DMS114 treated with DMSO at 0.1 percent for 48 hours (cell line): ENCODE data around the gene AP3B1.

Source experiments
- DNase-seq: peaks from one replicate; lab custom pipeline; 2025; ENCODE audit not compliant: unreplicated experiment; lab: John Stamatoyannopoulos, UW

AP3B1 gene

GRCh38 chr5:78289911-78290310 is 4.6 kb downstream of the AP3B1 start:
- DNase-seq: no peak

- no peak for DNase-seq
These were observed 6.3 kb downstream of the AP3B1 start for GRCh38 chr5:78288246-78288645.

GRCh38 chr5:78287833-78288232 is 6.7 kb downstream of the AP3B1 start:
- DNase-seq: no peak

DNA sequence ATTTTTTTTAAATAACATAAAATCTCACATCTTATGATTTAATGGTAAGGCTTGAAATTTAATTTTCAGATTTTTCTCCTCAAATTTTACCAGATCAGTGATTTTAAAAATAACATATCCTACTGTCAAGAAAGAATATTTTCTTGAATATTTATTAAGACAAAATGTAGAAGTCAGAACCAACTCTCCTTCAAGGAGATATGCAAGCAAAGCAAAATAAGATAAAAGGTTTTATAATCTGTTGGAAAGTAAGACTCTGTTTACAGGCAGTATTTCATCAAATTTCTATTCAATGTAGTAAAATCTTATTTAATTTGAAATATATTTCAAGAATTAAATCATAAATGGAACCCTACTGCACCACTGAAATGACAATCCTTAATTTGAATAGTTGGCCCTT is 7.3 kb downstream of the AP3B1 start:
- DNase-seq: no peak

DNA sequence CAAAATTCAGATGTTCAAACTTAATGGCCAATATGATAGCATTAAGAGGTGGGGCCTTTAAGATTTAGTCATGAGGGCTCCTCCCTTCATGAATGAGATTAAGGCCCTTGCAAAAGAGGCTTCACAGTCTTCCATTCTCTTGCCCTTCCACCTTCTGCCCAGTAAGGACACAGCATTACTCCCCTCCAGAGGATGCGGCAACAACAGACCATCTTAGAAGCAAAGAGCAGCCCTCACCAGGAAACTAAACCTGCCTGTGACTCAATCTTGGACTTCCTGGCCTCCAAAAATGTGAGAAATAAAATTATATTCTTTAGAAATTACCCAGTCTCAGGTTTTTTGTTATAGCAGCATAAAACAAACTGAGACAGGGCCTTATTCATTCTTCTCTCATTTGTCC is 8.2 kb downstream of the AP3B1 start:
- DNase-seq: no peak

GRCh38 chr5:78283802-78284201 is 10.7 kb downstream of the AP3B1 start:
- no peak for DNase-seq

GRCh38 chr5:78283105-78283504 is 11.4 kb downstream of the AP3B1 start:
- no peak for DNase-seq

- no peak for DNase-seq
These were observed 14.2 kb downstream of the AP3B1 start for GRCh38 chr5:78280261-78280660.

- no peak for DNase-seq
These were observed 15.3 kb downstream of the AP3B1 start for GRCh38 chr5:78279194-78279593.

DNA sequence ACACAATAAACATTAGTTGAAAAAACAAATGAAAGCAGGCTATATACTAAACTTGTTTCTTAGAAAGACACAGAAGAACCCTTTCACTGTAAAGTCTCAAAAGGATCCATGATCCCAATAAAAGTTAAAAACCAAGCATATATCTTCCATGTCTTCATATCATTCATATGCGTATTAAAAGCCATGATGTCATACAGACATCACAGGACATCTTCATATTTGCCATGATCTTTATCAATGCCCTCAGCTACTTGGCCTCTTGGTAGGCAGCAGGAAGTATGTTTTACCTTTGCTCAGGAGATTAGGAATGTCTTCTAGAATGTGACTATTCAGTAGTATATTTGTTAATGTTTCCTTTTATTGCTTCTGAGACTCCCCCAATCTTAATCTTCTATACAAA is 16.8 kb downstream of the AP3B1 start:
- DNase-seq: no peak

DNA sequence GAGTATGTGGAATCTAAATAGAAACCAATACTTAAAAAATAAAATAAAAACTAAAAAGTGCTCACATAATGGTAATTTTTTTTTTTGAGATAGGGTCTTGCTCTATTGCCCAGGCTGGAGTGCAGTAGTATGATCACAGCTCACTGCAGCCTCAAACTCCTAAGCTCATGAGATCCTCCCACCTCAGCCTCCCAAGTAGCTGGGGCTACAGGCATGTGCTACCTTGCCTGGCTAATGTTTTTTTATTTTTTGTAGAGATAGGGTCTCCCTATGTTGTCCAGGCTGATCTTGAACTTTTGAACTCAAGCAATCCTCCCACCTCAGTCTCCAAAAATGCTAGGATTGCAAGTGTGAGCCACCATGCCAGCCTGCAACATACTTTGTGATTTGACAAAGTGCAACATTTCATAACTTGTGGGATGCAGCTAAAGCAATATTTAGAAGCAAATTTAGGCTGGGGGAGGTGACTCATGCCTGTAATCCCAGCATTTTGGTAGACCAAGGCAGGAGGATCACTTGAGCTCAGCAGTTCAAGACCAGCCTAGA is 18.4 kb downstream of the AP3B1 start:
- no peak for DNase-seq

DNA sequence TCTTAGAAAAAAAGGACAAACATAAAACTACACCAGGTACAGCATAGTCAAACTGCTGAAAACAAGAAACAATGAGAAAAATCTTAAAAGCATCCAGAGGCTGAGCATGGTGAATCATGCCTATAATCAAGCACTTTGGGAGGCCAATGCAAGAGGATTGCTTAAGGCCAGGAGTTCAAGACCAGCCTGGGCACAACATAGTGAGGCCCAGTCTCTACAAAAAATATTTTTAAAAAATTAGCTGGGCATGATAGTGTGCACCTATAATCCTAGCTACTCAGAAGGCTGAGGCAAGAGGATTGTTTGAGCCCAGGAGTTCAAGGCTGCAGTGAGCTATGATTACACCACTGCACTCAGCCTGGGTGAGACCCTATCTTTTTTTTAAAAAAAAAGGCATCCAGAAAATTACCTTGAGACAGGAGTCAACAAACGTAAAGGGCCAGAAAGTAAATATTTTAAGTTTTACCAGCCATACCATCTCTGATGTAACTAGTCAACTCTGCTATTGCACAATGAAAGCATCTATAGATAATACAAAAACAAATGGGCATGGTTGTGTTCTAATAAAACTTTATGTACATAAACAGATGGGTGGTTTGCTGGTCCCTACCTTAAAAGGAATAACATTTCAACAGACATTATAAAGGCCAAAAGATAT is 19.8 kb downstream of the AP3B1 start:
- DNase-seq: no peak

DNA sequence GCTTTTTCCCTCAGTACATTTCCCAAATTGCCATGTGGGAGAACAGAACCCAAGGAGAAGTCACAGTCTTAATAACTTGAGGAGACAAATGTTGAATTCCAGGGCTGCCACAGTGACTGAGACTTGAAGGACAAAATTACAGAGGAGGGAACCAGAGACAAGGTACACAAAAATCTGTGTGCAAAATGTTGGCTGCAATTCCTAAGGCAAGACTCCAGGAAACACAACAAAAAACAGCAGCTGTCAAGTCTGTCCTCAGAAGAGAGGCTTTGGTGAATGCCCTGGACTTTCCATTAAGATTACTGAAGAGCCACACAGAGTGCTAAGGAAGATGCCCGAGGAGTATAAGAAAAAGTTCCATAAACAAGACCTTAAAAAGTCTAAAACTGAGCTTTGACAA is 21.1 kb downstream of the AP3B1 start:
- DNase-seq: no peak

DNA sequence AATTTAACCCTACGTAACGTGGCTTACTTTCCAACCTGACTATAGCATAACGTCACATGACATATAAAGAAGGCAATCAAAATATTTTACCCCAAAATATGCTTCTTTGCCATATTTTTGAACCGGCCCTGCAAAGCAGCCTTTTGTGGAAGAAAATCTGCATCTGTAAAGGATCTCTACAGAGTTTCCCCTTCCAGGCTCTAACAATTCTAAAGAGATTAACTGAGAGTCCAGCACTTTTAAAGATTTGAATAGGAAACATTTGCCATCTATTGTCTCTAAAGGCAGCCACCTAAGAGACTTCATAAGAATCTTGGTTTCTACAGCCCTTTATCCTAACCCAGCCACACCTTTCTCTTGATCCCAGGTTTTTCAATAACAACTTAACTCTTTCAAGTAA is 22.7 kb downstream of the AP3B1 start:
- DNase-seq: no peak

DNA sequence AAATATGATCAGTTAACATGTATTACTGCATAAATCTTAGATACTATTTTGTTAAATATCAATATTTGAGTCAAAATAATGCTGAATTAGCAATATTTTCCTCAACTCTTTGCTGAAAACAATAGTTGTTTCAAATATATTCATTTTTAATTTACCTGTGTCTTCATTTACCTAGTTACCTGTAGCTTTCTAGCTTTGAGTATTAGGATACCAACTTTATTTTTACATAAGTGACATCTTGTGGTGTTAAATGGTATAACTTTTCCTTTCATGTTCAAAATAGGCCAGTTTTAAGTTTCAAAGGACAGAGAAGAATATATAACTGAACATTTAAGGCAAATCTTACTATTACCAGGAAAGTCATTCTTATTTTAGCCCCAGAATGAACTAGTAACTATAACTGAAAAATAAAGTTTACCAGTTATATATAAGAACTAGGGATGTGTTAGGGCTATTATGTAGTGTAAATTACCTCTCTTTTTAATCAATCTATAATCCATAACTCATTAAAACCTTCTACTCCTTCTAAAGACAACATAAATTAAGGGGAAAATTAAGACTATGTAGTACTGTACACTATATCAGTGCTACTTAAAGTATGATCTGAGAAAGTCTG is 25.3 kb downstream of the AP3B1 start:
- peak; percentile 8 for DNase-seq

GRCh38 chr5:78268356-78268755 is 26.1 kb downstream of the AP3B1 start:
- no peak for DNase-seq

GRCh38 chr5:78265163-78265562 is 29.3 kb downstream of the AP3B1 start:
- DNase-seq: no peak

GRCh38 chr5:78264600-78264999 is 29.9 kb downstream of the AP3B1 start:
- DNase-seq: no peak

DNA sequence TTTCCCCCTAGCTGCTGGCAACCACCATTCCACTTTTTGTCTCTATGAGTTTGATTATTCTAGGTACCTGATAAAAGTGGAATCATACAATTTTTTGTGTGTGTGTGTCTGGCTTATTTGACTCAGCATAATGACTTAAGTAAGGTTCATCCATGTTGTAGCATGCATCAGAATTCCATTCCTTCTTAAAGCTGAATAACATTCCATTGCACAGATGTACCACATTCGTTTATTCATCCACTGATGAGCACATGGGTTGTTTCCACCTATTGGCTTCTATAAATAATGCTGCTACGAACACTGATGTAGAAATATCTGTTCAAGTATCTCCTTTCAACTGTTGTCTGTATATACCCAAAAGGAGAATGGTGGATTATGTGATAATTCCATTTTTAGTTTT is 33.7 kb downstream of the AP3B1 start:
- no peak for DNase-seq

DNA sequence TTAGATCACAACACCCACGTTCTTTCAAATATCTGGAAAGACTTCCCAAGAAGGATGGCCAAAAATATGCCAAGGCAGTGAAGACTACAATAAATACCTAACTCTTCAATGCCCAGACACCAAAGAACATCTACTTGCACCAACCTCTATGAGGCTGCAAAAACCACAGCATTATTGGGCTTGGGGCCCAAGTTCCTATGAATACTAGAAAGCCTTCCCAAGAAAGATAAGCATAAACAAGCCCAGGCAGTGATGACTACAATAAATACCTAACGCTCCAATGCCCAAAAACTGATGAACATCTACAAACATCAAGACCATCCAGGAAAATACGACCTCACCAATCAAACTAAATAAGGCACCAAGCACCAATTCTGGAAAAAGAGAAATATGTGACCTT is 41.3 kb downstream of the AP3B1 start:
- DNase-seq: no peak

- no peak for DNase-seq
These were observed 41.8 kb downstream of the AP3B1 start for GRCh38 chr5:78252715-78253114.

DNA sequence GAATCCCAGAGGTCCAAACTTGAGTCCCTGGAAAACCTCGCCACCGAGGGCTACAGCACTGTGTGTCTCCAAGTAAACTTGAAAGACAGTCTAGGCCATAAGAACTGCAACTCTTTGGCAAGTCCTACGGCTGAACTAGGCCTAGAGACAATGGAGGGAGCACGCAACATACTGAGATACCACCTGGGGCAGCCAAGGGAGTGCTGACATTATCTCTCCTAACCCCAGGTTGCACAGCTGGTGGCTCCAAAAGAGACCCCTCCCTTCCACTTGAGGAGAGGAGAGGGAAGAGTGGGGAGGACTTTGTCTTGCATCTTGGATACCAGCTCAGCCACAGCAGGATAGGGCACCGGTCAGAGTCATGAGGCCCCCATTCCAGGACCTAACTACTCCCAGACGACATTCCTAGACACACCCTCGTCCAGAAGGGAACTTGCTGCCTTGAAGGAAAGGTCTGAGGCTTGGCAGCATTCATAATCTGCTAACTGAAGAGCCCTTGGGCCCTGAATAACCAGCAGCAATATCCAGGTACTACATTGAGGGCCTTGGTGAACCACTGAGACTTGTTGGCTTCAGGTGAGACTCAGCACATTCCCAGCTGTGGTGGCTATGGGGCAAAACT is 42.7 kb downstream of the AP3B1 start:
- no peak for DNase-seq
